ENCODE data around the gene PPFIA4. TPM values are rescaled to one million over a fixed set of nuclear protein-coding genes. Genes with fewer than 3 reads are reported as not detected.

PPFIA4 gene
- total and polyA plus RNA-seq, 2 of the 4 experiments (the other 2 are of a cell fraction), result 5.4 to 13.7 TPM

DNA sequence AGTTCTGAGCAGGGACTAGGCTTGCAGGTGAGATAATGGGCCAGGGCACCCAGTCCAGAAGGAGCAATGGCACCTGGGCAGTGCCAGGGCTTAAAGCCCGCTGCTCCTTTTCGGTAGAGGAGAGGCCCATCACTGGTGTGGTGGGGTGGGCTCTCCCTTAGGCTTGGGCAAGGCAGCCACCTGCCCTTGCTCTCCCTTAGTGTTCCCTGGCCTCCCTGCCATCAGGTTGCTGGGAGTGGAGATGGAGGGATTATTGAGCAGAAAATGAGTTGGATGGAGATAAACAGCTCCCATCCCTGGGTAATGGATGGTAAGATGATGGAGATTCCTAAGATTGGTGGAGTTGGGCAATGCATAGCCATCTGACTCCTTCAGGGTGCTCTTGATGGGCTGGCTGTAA lies 51.7 kb downstream of the PPFIA4 start:
- Histone ChIP-seq H4K5ac (ENCODE audit: low read depth, low read length) (no peak overlapping the region), H2AK9ac (replicated peaks; ENCODE audit: low read depth, low read length, poor library complexity) (no peak overlapping the region), H3K18ac (ENCODE audit: low read depth, low read length) (no peak overlapping the region), H4K20me1 (ENCODE audit: insufficient read depth, low read length) (no peaks in the 10 kb centered on the region), H3K4me1 (ENCODE audit: control insufficient read depth, insufficient read depth, low read length) (no peaks in the 10 kb centered on the region), H3K27me3 (ENCODE audit: control insufficient read depth, insufficient read depth, low read length) (peaks cover 46% of the 10 kb centered on the region; the same call in 1 of the 2 replicates), H3K4me2 (ENCODE audit: low read depth, low read length) (no peak overlapping the region), H3K9me1 (ENCODE audit: insufficient read depth, low read length) (no peaks in the 10 kb centered on the region), H2AK5ac (ENCODE audit: low read depth, low read length) (no peak overlapping the region), H4K91ac (ENCODE audit: insufficient read depth, low read depth, low read length) (no peak overlapping the region), H3K79me1 (ENCODE audit: low read depth in 1 of 2, low read length in 2 of 2) (no peaks in the 10 kb centered on the region), H3K9ac (ENCODE audit: low read depth, low read length) (no peak overlapping the region), H3K14ac (replicated peaks; ENCODE audit: low read depth, low read length) (no peak overlapping the region), H4K8ac (ENCODE audit: low read depth in 2 of 2, low read length in 2 of 2) (no peak overlapping the region), H2BK20ac (ENCODE audit: low read depth, low read length) (no peak overlapping the region), H3K23ac (ENCODE audit: low read depth, low read length) (no peak overlapping the region), H3K9me3 (ENCODE audit: control insufficient read depth, insufficient read depth, low read length) (no peaks in the 10 kb centered on the region), H3K4ac (ENCODE audit: low read depth, low read length) (no peak overlapping the region), H3K56ac (ENCODE audit: extremely low read depth, insufficient read depth, low read length) (no peak overlapping the region), H2AFZ (replicated peaks; ENCODE audit: low read length, poor library complexity) (no peak overlapping the region), H2BK5ac (ENCODE audit: low read depth, low read length, poor library complexity, severe bottlenecking) (no peak overlapping the region), H3K27ac (ENCODE audit: insufficient read depth, low read length) (no peak overlapping the region), H3K36me3 (ENCODE audit: control insufficient read depth, insufficient read depth, low read length) (peaks cover 6% of the 10 kb centered on the region), H2BK15ac (ENCODE audit: low read depth, low read length) (no peak overlapping the region), H2BK120ac (ENCODE audit: low read depth, low read length) (no peak overlapping the region), H3K4me3 (ENCODE audit: insufficient read depth, low read depth, low read length) (no peak overlapping the region)
- ATAC-seq (ENCODE audit: low read depth) (no peak), DNase-seq (no peak)
- dilution Hi-C loops (cut with HindIII; ENCODE audit: low sequenced_read_pairs, unreplicated experiment) (no loop called here), intact Hi-C loops (cut with micrococcal nuclease) (no loop called here), in situ Hi-C loops (cut with MboI; ENCODE audit: low sequenced_read_pairs) (no loop called here)
- no TSS peak for BruUV-seq (replicated peaks)
- TF ChIP-seq RCOR1 (IDR thresholded peaks at IDR 0.05; ENCODE audit: insufficient replicate concordance, low read length), result no peak
- TF ChIP-seq CEBPB (IDR thresholded peaks at IDR 0.05; ENCODE audit: low read depth, low read length), result no peak
- TF ChIP-seq, protein P1, sequence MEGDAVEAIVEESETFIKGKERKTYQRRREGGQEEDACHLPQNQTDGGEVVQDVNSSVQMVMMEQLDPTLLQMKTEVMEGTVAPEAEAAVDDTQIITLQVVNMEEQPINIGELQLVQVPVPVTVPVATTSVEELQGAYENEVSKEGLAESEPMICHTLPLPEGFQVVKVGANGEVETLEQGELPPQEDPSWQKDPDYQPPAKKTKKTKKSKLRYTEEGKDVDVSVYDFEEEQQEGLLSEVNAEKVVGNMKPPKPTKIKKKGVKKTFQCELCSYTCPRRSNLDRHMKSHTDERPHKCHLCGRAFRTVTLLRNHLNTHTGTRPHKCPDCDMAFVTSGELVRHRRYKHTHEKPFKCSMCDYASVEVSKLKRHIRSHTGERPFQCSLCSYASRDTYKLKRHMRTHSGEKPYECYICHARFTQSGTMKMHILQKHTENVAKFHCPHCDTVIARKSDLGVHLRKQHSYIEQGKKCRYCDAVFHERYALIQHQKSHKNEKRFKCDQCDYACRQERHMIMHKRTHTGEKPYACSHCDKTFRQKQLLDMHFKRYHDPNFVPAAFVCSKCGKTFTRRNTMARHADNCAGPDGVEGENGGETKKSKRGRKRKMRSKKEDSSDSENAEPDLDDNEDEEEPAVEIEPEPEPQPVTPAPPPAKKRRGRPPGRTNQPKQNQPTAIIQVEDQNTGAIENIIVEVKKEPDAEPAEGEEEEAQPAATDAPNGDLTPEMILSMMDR (conservative IDR thresholded peaks at IDR 0.05; ENCODE audit: low read depth, low read length), result no peak
- TF ChIP-seq SMC3 (IDR thresholded peaks at IDR 0.05; ENCODE audit: low read depth, low read length), result no peak
- no peak for TF ChIP-seq MAZ (IDR thresholded peaks at IDR 0.05; ENCODE audit: borderline replicate concordance, low read depth, low read length)
- TF ChIP-seq CHD1 (IDR thresholded peaks at IDR 0.05; ENCODE audit: low read depth, low read length), result no peak
- no peak for TF ChIP-seq MXI1 (IDR thresholded peaks at IDR 0.05; ENCODE audit: borderline replicate concordance, low read depth, low read length)
- no peak for TF ChIP-seq BHLHE40 (IDR thresholded peaks at IDR 0.05; ENCODE audit: low read depth, low read length)
- TF ChIP-seq POLR2A (IDR thresholded peaks at IDR 0.05; ENCODE audit: low read depth, low read length), result no peak
- TF ChIP-seq FOS (IDR thresholded peaks at IDR 0.05; ENCODE audit: low read depth, low read length), result no peak
- WGBS, 2 experiments (ENCODE audit: extremely low coverage in 2 of 2, insufficient read length in 1 of 2), result 80% methylated on average over 1 of the region's 2 CpGs; no CpG with 5 or more reads in 1 of the 2 experiments
- ChIA-PET CTCF (no interaction called here), POLR2A (ENCODE audit: unreplicated experiment) (no interaction called here)
